H1 (cell line): Measurements from ENCODE around the gene PRR5. TPM values are rescaled to one million over a fixed set of nuclear protein-coding genes. Genes with fewer than 3 reads are reported as not detected.
A peak's percentile ranks its signal among the peaks of the same experiment; 100 is the strongest.

Experiments
- ASH2L ChIP-seq: fragments of 200-600, 300-600 bp; sonication (generic); IDR thresholded peaks from one replicate; pipeline ENCODE4 v1.7.1; 2017; ENCODE audit warnings: low read length
- TBP ChIP-seq: IDR thresholded peaks from 2 replicates; pipeline ENCODE4 v1.6.1; 2011; ENCODE audit warnings: low read depth, low read length, improper control_type of control experiment
- polyA plus RNA-seq, 7 experiments: library from polyadenylated mRNA; depleted of rRNA in 3 of 7; stranded (reverse) in 5 of 7; unstranded in 2 of 7; fragments of >200 nt in 5 of 7; fragments of 200-250 nt in 2 of 7; gene quantifications; 1 replicate in 5 of 7; 2 replicates in 1 of 7; 4 replicates in 1 of 7; pipeline versions ENCODE4 v1.2.1 to v1.2.3, GENCODE V29; 2011 to 2013; ENCODE audit warnings: missing spikeins in 2 of 7, mixed read lengths in 2 of 7
- total RNA-seq: library from RNA; stranded (reverse); fragmentation: NEBNext Ultra II Directional; extraction: Animal tissue kit (Norgen Biotek cat#: 25700); gene quantifications from 2 replicates; pipeline ENCODE4 v1.2.1, GENCODE V29; 2021
- TF ChIP-seq, protein P1 (sequence below): fragments of 300-600 bp; sonication (generic); IDR thresholded peaks from 2 replicates; pipeline ENCODE4 v1.7.1; 2012; ENCODE audit warnings: low read length, moderate library complexity, mild to moderate bottlenecking, inconsistent platforms; ENCODE audit not compliant: insufficient replicate concordance

PRR5 gene
- total and polyA plus RNA-seq, 2 of the 8 experiments (the other 6 are each of a cell fraction or from before 2014, with no cell fraction given): 16.5 to 25.7 TPM

DNA sequence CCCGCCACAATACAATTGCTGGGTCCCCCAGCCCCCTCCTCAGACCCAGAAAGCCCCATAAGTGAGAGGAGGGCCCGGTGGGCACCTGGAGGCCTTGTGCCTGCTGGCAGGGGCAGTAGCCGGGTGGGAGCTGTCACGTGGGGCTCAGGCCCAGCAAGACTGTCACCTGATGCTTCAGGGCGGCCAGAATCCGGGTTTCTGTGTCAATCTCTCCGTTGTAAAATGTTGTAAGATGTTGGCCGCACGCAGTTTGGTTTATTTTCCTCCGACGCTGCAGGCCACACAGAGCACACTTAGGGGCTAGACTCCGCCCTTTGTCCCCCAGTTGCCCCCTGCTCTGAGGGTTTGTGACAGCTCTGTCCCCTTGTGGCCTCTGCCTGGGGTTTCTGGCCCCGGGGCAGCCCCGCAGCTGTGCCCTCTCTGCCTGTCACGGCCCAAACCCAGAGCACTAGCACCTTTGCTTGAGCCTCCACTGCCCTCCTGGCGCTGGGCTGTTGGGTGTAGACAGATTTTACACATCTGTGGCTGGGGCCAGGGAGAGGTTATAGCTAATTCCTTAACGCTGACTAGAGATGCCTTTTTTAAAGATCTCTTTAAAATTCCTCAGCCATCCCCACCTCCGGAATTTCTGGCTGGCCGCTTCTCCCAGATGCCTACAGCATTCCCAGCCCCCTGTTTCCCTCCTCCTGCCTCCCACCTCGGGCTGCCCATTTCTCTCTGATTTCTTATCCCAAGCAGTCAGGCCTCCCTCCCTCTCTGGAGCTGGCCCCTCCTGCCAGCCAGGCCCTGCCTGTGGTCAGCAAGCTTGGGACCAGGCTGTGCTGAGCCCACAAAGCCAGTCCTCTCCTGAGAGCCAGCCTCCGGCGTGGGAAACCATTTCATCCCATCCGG is 3.2 kb upstream of the PRR5 start (continued):
- TF ChIP-seq, protein P1, sequence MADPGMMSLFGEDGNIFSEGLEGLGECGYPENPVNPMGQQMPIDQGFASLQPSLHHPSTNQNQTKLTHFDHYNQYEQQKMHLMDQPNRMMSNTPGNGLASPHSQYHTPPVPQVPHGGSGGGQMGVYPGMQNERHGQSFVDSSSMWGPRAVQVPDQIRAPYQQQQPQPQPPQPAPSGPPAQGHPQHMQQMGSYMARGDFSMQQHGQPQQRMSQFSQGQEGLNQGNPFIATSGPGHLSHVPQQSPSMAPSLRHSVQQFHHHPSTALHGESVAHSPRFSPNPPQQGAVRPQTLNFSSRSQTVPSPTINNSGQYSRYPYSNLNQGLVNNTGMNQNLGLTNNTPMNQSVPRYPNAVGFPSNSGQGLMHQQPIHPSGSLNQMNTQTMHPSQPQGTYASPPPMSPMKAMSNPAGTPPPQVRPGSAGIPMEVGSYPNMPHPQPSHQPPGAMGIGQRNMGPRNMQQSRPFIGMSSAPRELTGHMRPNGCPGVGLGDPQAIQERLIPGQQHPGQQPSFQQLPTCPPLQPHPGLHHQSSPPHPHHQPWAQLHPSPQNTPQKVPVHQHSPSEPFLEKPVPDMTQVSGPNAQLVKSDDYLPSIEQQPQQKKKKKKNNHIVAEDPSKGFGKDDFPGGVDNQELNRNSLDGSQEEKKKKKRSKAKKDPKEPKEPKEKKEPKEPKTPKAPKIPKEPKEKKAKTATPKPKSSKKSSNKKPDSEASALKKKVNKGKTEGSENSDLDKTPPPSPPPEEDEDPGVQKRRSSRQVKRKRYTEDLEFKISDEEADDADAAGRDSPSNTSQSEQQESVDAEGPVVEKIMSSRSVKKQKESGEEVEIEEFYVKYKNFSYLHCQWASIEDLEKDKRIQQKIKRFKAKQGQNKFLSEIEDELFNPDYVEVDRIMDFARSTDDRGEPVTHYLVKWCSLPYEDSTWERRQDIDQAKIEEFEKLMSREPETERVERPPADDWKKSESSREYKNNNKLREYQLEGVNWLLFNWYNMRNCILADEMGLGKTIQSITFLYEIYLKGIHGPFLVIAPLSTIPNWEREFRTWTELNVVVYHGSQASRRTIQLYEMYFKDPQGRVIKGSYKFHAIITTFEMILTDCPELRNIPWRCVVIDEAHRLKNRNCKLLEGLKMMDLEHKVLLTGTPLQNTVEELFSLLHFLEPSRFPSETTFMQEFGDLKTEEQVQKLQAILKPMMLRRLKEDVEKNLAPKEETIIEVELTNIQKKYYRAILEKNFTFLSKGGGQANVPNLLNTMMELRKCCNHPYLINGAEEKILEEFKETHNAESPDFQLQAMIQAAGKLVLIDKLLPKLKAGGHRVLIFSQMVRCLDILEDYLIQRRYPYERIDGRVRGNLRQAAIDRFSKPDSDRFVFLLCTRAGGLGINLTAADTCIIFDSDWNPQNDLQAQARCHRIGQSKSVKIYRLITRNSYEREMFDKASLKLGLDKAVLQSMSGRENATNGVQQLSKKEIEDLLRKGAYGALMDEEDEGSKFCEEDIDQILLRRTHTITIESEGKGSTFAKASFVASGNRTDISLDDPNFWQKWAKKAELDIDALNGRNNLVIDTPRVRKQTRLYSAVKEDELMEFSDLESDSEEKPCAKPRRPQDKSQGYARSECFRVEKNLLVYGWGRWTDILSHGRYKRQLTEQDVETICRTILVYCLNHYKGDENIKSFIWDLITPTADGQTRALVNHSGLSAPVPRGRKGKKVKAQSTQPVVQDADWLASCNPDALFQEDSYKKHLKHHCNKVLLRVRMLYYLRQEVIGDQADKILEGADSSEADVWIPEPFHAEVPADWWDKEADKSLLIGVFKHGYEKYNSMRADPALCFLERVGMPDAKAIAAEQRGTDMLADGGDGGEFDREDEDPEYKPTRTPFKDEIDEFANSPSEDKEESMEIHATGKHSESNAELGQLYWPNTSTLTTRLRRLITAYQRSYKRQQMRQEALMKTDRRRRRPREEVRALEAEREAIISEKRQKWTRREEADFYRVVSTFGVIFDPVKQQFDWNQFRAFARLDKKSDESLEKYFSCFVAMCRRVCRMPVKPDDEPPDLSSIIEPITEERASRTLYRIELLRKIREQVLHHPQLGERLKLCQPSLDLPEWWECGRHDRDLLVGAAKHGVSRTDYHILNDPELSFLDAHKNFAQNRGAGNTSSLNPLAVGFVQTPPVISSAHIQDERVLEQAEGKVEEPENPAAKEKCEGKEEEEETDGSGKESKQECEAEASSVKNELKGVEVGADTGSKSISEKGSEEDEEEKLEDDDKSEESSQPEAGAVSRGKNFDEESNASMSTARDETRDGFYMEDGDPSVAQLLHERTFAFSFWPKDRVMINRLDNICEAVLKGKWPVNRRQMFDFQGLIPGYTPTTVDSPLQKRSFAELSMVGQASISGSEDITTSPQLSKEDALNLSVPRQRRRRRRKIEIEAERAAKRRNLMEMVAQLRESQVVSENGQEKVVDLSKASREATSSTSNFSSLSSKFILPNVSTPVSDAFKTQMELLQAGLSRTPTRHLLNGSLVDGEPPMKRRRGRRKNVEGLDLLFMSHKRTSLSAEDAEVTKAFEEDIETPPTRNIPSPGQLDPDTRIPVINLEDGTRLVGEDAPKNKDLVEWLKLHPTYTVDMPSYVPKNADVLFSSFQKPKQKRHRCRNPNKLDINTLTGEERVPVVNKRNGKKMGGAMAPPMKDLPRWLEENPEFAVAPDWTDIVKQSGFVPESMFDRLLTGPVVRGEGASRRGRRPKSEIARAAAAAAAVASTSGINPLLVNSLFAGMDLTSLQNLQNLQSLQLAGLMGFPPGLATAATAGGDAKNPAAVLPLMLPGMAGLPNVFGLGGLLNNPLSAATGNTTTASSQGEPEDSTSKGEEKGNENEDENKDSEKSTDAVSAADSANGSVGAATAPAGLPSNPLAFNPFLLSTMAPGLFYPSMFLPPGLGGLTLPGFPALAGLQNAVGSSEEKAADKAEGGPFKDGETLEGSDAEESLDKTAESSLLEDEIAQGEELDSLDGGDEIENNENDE: no peak
- no peak for TF ChIP-seq TBP
- peak; percentile 33 for TF ChIP-seq ASH2L
